Measurements from ENCODE around the gene CXorf58. TPM values are rescaled to one million over a fixed set of nuclear protein-coding genes. Genes with fewer than 3 reads are reported as not detected.

CXorf58 gene
- total RNA-seq, 1 donor from 2014 or later, result not detected

DNA sequence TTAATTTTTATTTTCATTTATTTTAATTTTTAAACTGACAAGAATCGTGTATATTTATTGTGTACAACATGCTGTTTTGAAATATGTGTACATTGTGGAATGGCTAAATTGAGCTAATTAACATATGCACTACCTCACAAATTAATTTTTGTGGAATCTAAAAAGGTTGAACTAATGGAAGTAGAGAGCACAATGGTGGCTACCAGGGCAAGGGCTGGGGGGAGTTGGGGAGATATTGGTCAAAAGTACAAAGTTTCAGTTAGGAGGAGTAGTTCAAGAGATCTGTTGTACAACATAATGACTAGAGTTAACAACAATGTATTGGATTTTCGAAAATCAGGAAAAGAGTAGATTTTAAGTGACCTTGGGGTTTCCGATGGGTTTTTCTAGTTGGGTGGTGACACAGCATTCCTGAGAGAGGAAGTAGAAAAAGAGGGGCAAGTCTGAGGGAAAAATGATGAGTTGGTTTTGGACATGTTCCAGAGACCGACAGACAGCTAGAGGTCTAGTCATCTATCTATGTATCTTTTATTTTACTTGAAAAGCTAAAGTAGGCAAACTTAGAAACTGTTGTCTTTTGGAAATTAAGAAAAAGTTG, 23.3 kb upstream of the CXorf58 start:
- Histone ChIP-seq H3K27ac (ENCODE audit: low read depth, low read length) (peak overlapping the region; percentile 89), H3K9ac (ENCODE audit: low read length) (peak overlapping the region; percentile 74), H3K36me3 (ENCODE audit: insufficient read depth, low read length) (no peaks in the 10 kb centered on the region), H3K9me3 (ENCODE audit: insufficient read depth, low read depth, low read length) (no peaks in the 10 kb centered on the region), H2AFZ (ENCODE audit: low read depth, low read length) (no peak overlapping the region), H3K4me1 (ENCODE audit: insufficient read depth, low read length) (peaks cover 17% of the 10 kb centered on the region), H3K27me3 (ENCODE audit: insufficient read depth, low read length) (no peaks in the 10 kb centered on the region), H4K20me1 (ENCODE audit: insufficient read depth, low read length) (no peaks in the 10 kb centered on the region), H3K4me2 (ENCODE audit: low read length) (peak overlapping the region; percentile 80), H3K4me3 (ENCODE audit: insufficient read depth, low read depth, low read length) (no peak overlapping the region), H3K79me2 (ENCODE audit: insufficient read depth, low read length) (no peaks in the 10 kb centered on the region)
- no peaks in the 10 kb centered on the region for H3K36me3 Mint-ChIP-seq (ENCODE audit: low read depth, unreplicated experiment)
- DNase-seq (ENCODE audit: low read depth) (no peak), FAIRE-seq (peak; percentile 20)
- H3K9me3 Mint-ChIP-seq (ENCODE audit: unreplicated experiment), result no peaks in the 10 kb centered on the region
- H3K27me3 Mint-ChIP-seq (ENCODE audit: low read depth, unreplicated experiment), result no peaks in the 10 kb centered on the region
- peak overlapping the region; percentile 78 for H3K27ac Mint-ChIP-seq (ENCODE audit: unreplicated experiment)
- peaks cover 18% of the 10 kb centered on the region for H3K4me1 Mint-ChIP-seq (ENCODE audit: low read depth, unreplicated experiment)
- TF ChIP-seq EZH2 (IDR thresholded peaks at IDR 0.05; ENCODE audit: insufficient read depth, low read length), result no peak
- TF ChIP-seq, protein P1, sequence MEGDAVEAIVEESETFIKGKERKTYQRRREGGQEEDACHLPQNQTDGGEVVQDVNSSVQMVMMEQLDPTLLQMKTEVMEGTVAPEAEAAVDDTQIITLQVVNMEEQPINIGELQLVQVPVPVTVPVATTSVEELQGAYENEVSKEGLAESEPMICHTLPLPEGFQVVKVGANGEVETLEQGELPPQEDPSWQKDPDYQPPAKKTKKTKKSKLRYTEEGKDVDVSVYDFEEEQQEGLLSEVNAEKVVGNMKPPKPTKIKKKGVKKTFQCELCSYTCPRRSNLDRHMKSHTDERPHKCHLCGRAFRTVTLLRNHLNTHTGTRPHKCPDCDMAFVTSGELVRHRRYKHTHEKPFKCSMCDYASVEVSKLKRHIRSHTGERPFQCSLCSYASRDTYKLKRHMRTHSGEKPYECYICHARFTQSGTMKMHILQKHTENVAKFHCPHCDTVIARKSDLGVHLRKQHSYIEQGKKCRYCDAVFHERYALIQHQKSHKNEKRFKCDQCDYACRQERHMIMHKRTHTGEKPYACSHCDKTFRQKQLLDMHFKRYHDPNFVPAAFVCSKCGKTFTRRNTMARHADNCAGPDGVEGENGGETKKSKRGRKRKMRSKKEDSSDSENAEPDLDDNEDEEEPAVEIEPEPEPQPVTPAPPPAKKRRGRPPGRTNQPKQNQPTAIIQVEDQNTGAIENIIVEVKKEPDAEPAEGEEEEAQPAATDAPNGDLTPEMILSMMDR (IDR thresholded peaks at IDR 0.05; ENCODE audit: insufficient read depth, low read depth, low read length), result no peak
- H3K4me3 Mint-ChIP-seq (ENCODE audit: unreplicated experiment), result no peak overlapping the region

DNA sequence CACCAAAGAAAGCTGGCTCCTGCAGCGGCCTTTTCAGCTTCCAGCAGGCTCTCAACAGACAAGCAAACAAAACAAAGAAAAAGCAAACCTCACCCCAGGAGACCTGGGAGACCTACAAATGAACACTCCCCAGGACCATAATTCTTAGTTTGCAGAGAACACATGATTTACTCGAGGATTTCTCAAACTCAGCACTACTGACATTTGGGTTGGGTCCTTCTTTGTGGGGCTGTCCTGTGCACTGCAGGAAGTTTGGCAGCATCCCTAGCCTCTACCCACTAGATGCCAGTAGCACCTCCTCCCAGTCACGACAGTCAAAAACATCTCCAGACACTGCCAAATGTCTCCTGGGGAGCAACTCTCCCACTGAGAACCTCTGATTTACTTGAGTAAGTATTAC, 22.0 kb upstream of the CXorf58 start:
- Histone ChIP-seq H3K27me3 (ENCODE audit: insufficient read depth, low read length) (no peaks in the 10 kb centered on the region), H3K4me3 (ENCODE audit: insufficient read depth, low read depth, low read length) (no peak overlapping the region), H3K4me1 (ENCODE audit: insufficient read depth, low read length) (peaks cover 17% of the 10 kb centered on the region), H4K20me1 (ENCODE audit: insufficient read depth, low read length) (no peaks in the 10 kb centered on the region), H3K4me2 (ENCODE audit: low read length) (peak overlapping the region; percentile 1), H2AFZ (ENCODE audit: low read depth, low read length) (no peak overlapping the region), H3K79me2 (ENCODE audit: insufficient read depth, low read length) (no peaks in the 10 kb centered on the region), H3K36me3 (ENCODE audit: insufficient read depth, low read length) (no peaks in the 10 kb centered on the region), H3K9ac (ENCODE audit: low read length) (no peak overlapping the region), H3K9me3 (ENCODE audit: insufficient read depth, low read depth, low read length) (no peaks in the 10 kb centered on the region), H3K27ac (ENCODE audit: low read depth, low read length) (peak overlapping the region; percentile 6)
- no peak for FAIRE-seq
- Mint-ChIP-seq H3K27me3 (ENCODE audit: low read depth, unreplicated experiment) (no peaks in the 10 kb centered on the region), H3K9me3 (ENCODE audit: unreplicated experiment) (no peaks in the 10 kb centered on the region), H3K27ac (ENCODE audit: unreplicated experiment) (peak overlapping the region; percentile 41), H3K4me1 (ENCODE audit: low read depth, unreplicated experiment) (peaks cover 18% of the 10 kb centered on the region), H3K36me3 (ENCODE audit: low read depth, unreplicated experiment) (no peaks in the 10 kb centered on the region), H3K4me3 (ENCODE audit: unreplicated experiment) (no peak overlapping the region)
- no peak for DNase-seq (ENCODE audit: low read depth)
- TF ChIP-seq EZH2 (IDR thresholded peaks at IDR 0.05; ENCODE audit: insufficient read depth, low read length), result no peak
- TF ChIP-seq, protein P1 (IDR thresholded peaks at IDR 0.05; ENCODE audit: insufficient read depth, low read depth, low read length), result no peak

DNA sequence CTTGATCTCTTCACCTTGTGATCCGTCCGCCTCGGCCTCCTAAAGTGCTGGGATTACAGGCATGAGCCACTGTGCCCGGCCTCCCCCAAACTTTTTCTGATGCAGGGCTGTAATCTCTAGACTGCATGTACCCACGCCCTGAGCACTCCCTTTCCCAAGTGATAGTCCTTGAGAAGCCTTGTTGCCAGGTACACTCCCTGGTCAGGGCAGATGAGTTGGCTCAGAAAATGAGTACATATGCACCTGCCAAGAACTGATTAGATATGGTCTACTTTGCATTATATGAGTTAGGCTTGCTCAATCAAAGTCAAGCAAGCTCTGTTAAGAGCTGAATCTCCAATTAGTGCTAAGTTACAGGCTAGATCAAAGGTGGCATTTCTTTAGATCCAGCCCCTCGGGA, 20.4 kb upstream of the CXorf58 start:
- Mint-ChIP-seq H3K4me3 (ENCODE audit: unreplicated experiment) (no peak overlapping the region), H3K36me3 (ENCODE audit: low read depth, unreplicated experiment) (no peaks in the 10 kb centered on the region), H3K27ac (ENCODE audit: unreplicated experiment) (no peak overlapping the region), H3K4me1 (ENCODE audit: low read depth, unreplicated experiment) (peaks cover 20% of the 10 kb centered on the region), H3K27me3 (ENCODE audit: low read depth, unreplicated experiment) (no peaks in the 10 kb centered on the region), H3K9me3 (ENCODE audit: unreplicated experiment) (no peaks in the 10 kb centered on the region)
- TF ChIP-seq, protein P1 (IDR thresholded peaks at IDR 0.05; ENCODE audit: insufficient read depth, low read depth, low read length), result no peak
- no peak for TF ChIP-seq EZH2 (IDR thresholded peaks at IDR 0.05; ENCODE audit: insufficient read depth, low read length)
- Histone ChIP-seq H3K9ac (ENCODE audit: low read length) (no peak overlapping the region), H3K9me3 (ENCODE audit: insufficient read depth, low read depth, low read length) (no peaks in the 10 kb centered on the region), H2AFZ (ENCODE audit: low read depth, low read length) (no peak overlapping the region), H3K27me3 (ENCODE audit: insufficient read depth, low read length) (no peaks in the 10 kb centered on the region), H3K36me3 (ENCODE audit: insufficient read depth, low read length) (no peaks in the 10 kb centered on the region), H3K4me1 (ENCODE audit: insufficient read depth, low read length) (peaks cover 17% of the 10 kb centered on the region), H3K27ac (ENCODE audit: low read depth, low read length) (no peak overlapping the region), H4K20me1 (ENCODE audit: insufficient read depth, low read length) (no peaks in the 10 kb centered on the region), H3K79me2 (ENCODE audit: insufficient read depth, low read length) (no peaks in the 10 kb centered on the region), H3K4me2 (ENCODE audit: low read length) (no peak overlapping the region), H3K4me3 (ENCODE audit: insufficient read depth, low read depth, low read length) (no peak overlapping the region)
- DNase-seq (ENCODE audit: low read depth) (no peak), FAIRE-seq (no peak)
